RPMI8226 (cell line): ENCODE data around the gene RTN4RL2.
A peak's percentile ranks its signal among the peaks of the same experiment; 100 is the strongest.

Experiments
- DNase-seq: peaks from one replicate; pipeline ENCODE4 v3.0.0-alpha.2; 2015

The RTN4RL2 gene

GRCh38 chr11:57500926-57501325 is 40.6 kb downstream of the RTN4RL2 start:
- DNase-seq: no peak

GRCh38 chr11:57501953-57502352 is 41.6 kb downstream of the RTN4RL2 start:
- no peak for DNase-seq

- no peak for DNase-seq
Measured at GRCh38 chr11:57502376-57502775, 42.0 kb downstream of the RTN4RL2 start.

GRCh38 chr11:57502870-57503269 is 42.5 kb downstream of the RTN4RL2 start:
- DNase-seq: no peak

- no peak for DNase-seq
Measured at GRCh38 chr11:57504511-57504910, 44.2 kb downstream of the RTN4RL2 start.

GRCh38 chr11:57506522-57506921 is 46.2 kb downstream of the RTN4RL2 start:
- no peak for DNase-seq

GRCh38 chr11:57508341-57509170 is 48.2 kb downstream of the RTN4RL2 start:
- no peak for DNase-seq

GRCh38 chr11:57511741-57512430 is 51.6 kb downstream of the RTN4RL2 start:
- no peak for DNase-seq

GRCh38 chr11:57512646-57513451 is 52.5 kb downstream of the RTN4RL2 start:
- no peak for DNase-seq

GRCh38 chr11:57513452-57513795 is 53.1 kb downstream of the RTN4RL2 start:
- DNase-seq: no peak

GRCh38 chr11:57513911-57514537 is 53.7 kb downstream of the RTN4RL2 start:
- DNase-seq: peak; percentile 55

- DNase-seq: peak; percentile 66
Measured at GRCh38 chr11:57514538-57515331, 54.4 kb downstream of the RTN4RL2 start.

- peak; percentile 71 for DNase-seq
Measured at GRCh38 chr11:57515332-57516060, 55.2 kb downstream of the RTN4RL2 start, which contains the start of gene SLC43A1. SLC43A1 (minus strand) TSS chr11:57515702; CDS start chr11:57514111, 1,591 bp downstream.

GRCh38 chr11:57516061-57516443 is 55.7 kb downstream of the RTN4RL2 start:
- DNase-seq: peak; percentile 60

GRCh38 chr11:57521116-57521515 is 60.8 kb downstream of the RTN4RL2 start:
- no peak for DNase-seq

GRCh38 chr11:57523419-57523818 is 63.1 kb downstream of the RTN4RL2 start:
- no peak for DNase-seq
